ENCODE data around the gene ACAT2. TPM values are rescaled to one million over a fixed set of nuclear protein-coding genes. Genes with fewer than 3 reads are reported as not detected.

Gene ACAT2
- polyA plus RNA-seq, 3 donors: 3.6 to 24.4 (median 19.5) TPM

- Histone ChIP-seq H3K79me2 (ENCODE audit: insufficient read depth, low read length) (no peaks in the 10 kb centered on the region), H2AFZ (ENCODE audit: insufficient read depth, low read depth, low read length, poor library complexity, severe bottlenecking) (peak overlapping the region; percentile 46), H3K4me1 (ENCODE audit: control insufficient read depth in 1 of 2, insufficient read depth in 2 of 2, low read length in 2 of 2) (peaks cover 18 to 21% of the 10 kb centered on the region in 2 donors), H3K27me3 (ENCODE audit: control insufficient read depth in 2 of 2, insufficient read depth in 2 of 2, low read length in 2 of 2) (no peaks in the 10 kb centered on the region), H3K4me2 (replicated peaks; ENCODE audit: extremely low read depth, low read length, poor library complexity, severe bottlenecking) (no peak overlapping the region), H3K9me3 (replicated peaks in 1 of 2; ENCODE audit: control insufficient read depth in 1 of 2, insufficient read depth in 1 of 2, low read length in 2 of 2) (no peaks in the 10 kb centered on the region), H3K36me3 (replicated peaks in 1 of 2; ENCODE audit: control insufficient read depth in 1 of 2, insufficient read depth in 2 of 2, low read length in 2 of 2) (peaks cover 23 to 32% of the 10 kb centered on the region in 2 donors), H3K4me3 (replicated peaks in 1 of 3; ENCODE audit: low read depth in 2 of 3, low read length in 3 of 3) (no peak overlapping the region), H3K9ac (ENCODE audit: insufficient read depth, low read length, poor library complexity, severe bottlenecking) (no peak overlapping the region), H4K20me1 (ENCODE audit: insufficient read depth, low read length) (no peaks in the 10 kb centered on the region), H3K27ac (ENCODE audit: low read depth in 1 of 2, low read length in 2 of 2) (no peak overlapping the region)
- H3K36me3 Mint-ChIP-seq: peaks cover 29 to 34% of the 10 kb centered on the region in 2 donors
- H3K27me3 Mint-ChIP-seq (ENCODE audit: low read depth in 3 of 3): no peaks in the 10 kb centered on the region
- H3K4me1 Mint-ChIP-seq: peaks cover 19% of the 10 kb centered on the region
- TF ChIP-seq, protein P1, sequence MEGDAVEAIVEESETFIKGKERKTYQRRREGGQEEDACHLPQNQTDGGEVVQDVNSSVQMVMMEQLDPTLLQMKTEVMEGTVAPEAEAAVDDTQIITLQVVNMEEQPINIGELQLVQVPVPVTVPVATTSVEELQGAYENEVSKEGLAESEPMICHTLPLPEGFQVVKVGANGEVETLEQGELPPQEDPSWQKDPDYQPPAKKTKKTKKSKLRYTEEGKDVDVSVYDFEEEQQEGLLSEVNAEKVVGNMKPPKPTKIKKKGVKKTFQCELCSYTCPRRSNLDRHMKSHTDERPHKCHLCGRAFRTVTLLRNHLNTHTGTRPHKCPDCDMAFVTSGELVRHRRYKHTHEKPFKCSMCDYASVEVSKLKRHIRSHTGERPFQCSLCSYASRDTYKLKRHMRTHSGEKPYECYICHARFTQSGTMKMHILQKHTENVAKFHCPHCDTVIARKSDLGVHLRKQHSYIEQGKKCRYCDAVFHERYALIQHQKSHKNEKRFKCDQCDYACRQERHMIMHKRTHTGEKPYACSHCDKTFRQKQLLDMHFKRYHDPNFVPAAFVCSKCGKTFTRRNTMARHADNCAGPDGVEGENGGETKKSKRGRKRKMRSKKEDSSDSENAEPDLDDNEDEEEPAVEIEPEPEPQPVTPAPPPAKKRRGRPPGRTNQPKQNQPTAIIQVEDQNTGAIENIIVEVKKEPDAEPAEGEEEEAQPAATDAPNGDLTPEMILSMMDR (IDR thresholded peaks at IDR 0.05): no peak
- WGBS (ENCODE audit: insufficient coverage): no CpG with 5 or more reads among the region's 8 CpGs
- peak overlapping the region in 4 of 7 donors; percentile 24 to 78 (median 51) for H3K27ac Mint-ChIP-seq
- no peak overlapping the region for H3K4me3 Mint-ChIP-seq
- intact Hi-C loops (cut with micrococcal nuclease): no loop called here
- peak in 2 of 3 donors; percentile 10 to 35 for DNase-seq
- H3K9me3 Mint-ChIP-seq: peaks cover 0 to 3% (median 1%) of the 10 kb centered on the region in 7 donors
Measured at GRCh38 chr6:159801935-159802334, 40.1 kb downstream of the ACAT2 start.

DNA sequence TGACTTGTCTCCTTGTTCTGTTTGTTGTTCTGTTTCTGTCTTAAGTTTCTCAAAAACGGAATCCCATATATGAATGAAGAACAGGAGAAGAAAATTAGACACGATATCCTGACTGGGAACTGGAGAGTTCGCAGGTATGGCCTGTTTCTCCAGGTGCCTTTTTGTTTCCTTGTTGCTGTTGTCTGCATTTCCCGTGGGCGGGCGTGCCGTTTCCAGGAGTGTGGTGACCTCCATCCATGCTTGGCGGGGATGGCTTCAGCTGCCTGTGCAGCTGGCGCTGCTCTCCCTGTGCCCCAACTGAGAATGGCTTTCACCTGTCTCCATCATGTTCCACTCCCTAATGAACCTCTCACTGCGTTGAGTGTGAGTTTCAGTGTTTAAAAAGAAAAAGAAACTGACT, 42.7 kb downstream of the ACAT2 start:
- H3K27ac ChIP-seq (ENCODE audit: low read depth in 1 of 2, low read length in 2 of 2): no peak overlapping the region
- Mint-ChIP-seq H3K36me3 (peaks cover 5 to 8% of the 10 kb centered on the region in 2 donors), H3K4me3 (no peak overlapping the region), H3K27ac (peak overlapping the region in 1 of 7 donors; percentile 6), H3K9me3 (peaks cover 0 to 3% (median 0%) of the 10 kb centered on the region in 7 donors), H3K27me3 (ENCODE audit: low read depth in 3 of 3) (no peaks in the 10 kb centered on the region), H3K4me1 (peaks cover 19% of the 10 kb centered on the region)
- intact Hi-C loops (cut with micrococcal nuclease): no loop called here
- H3K4me3 ChIP-seq (replicated peaks in 1 of 3; ENCODE audit: low read depth in 2 of 3, low read length in 3 of 3): no peak overlapping the region
- no peaks in the 10 kb centered on the region for H3K27me3 ChIP-seq (ENCODE audit: control insufficient read depth in 2 of 2, insufficient read depth in 2 of 2, low read length in 2 of 2)
- no peak overlapping the region for H3K4me2 ChIP-seq (replicated peaks; ENCODE audit: extremely low read depth, low read length, poor library complexity, severe bottlenecking)
- no peak overlapping the region for H2AFZ ChIP-seq (ENCODE audit: insufficient read depth, low read depth, low read length, poor library complexity, severe bottlenecking)
- TF ChIP-seq, protein P1 (IDR thresholded peaks at IDR 0.05): no peak
- H3K9ac ChIP-seq (ENCODE audit: insufficient read depth, low read length, poor library complexity, severe bottlenecking): no peak overlapping the region
- DNase-seq: no peak
- H3K4me1 ChIP-seq (ENCODE audit: control insufficient read depth in 1 of 2, insufficient read depth in 2 of 2, low read length in 2 of 2): peaks cover 18 to 21% of the 10 kb centered on the region in 2 donors
- no peaks in the 10 kb centered on the region for H4K20me1 ChIP-seq (ENCODE audit: insufficient read depth, low read length)
- WGBS (ENCODE audit: insufficient coverage): 98% methylated on average over 7 of the region's 10 CpGs
- H3K36me3 ChIP-seq (replicated peaks in 1 of 2; ENCODE audit: control insufficient read depth in 1 of 2, insufficient read depth in 2 of 2, low read length in 2 of 2): peaks cover 2 to 6% of the 10 kb centered on the region in 2 donors
- H3K9me3 ChIP-seq (replicated peaks in 1 of 2; ENCODE audit: control insufficient read depth in 1 of 2, insufficient read depth in 1 of 2, low read length in 2 of 2): no peaks in the 10 kb centered on the region
- no peaks in the 10 kb centered on the region for H3K79me2 ChIP-seq (ENCODE audit: insufficient read depth, low read length)
